ENCODE measurements around the gene PPP6R2.
"Not testable (repeated sequence)": the region's sequence is repeated elsewhere in the genome, so short reads cannot be mapped to it uniquely, and the experiment has no call there.

The PPP6R2 gene

GRCh38 chr22:50363166-50363802 is 20.2 kb downstream of the PPP6R2 start:
- no peak overlapping the region for H3K4me3 ChIP-seq (ENCODE audit: low read length)
- DNase-seq (ENCODE audit: low read depth) = no peak
- TF ChIP-seq, protein P1, sequence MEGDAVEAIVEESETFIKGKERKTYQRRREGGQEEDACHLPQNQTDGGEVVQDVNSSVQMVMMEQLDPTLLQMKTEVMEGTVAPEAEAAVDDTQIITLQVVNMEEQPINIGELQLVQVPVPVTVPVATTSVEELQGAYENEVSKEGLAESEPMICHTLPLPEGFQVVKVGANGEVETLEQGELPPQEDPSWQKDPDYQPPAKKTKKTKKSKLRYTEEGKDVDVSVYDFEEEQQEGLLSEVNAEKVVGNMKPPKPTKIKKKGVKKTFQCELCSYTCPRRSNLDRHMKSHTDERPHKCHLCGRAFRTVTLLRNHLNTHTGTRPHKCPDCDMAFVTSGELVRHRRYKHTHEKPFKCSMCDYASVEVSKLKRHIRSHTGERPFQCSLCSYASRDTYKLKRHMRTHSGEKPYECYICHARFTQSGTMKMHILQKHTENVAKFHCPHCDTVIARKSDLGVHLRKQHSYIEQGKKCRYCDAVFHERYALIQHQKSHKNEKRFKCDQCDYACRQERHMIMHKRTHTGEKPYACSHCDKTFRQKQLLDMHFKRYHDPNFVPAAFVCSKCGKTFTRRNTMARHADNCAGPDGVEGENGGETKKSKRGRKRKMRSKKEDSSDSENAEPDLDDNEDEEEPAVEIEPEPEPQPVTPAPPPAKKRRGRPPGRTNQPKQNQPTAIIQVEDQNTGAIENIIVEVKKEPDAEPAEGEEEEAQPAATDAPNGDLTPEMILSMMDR (conservative IDR thresholded peaks at IDR 0.05; ENCODE audit: low read depth, low read length) = no peak

DNA sequence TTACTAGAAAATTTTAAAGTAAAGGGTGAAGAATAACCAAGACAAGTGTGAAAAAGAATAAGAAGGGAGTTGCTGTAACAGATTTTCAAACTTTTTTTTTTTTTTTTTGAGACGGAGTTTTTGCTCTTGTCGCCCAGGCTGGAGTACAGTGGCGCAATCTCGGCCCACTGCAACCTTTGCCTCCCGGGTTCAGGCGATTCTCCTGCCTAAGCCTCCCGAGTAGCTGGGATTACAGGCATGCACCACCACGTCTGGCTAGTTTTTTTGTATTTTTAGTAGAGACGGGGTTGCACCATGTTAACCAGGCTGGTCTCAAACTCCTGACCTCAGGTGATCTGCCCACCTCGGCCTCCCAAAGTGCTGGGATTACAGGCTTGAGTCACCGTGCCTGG is 20.7 kb downstream of the PPP6R2 start:
- not testable (repeated sequence) for DNase-seq (ENCODE audit: low read depth)

GRCh38 chr22:50367778-50368500 is 24.8 kb downstream of the PPP6R2 start:
- no peak for DNase-seq (ENCODE audit: low read depth)
- TF ChIP-seq, protein P1 (conservative IDR thresholded peaks at IDR 0.05; ENCODE audit: low read depth, low read length) = no peak
- H3K4me3 ChIP-seq (ENCODE audit: low read length) = no peak overlapping the region

More for the DNA sequence above, 20.7 kb downstream of the PPP6R2 start:
- H3K4me3 ChIP-seq (ENCODE audit: low read length) = not testable (repeated sequence)

DNA sequence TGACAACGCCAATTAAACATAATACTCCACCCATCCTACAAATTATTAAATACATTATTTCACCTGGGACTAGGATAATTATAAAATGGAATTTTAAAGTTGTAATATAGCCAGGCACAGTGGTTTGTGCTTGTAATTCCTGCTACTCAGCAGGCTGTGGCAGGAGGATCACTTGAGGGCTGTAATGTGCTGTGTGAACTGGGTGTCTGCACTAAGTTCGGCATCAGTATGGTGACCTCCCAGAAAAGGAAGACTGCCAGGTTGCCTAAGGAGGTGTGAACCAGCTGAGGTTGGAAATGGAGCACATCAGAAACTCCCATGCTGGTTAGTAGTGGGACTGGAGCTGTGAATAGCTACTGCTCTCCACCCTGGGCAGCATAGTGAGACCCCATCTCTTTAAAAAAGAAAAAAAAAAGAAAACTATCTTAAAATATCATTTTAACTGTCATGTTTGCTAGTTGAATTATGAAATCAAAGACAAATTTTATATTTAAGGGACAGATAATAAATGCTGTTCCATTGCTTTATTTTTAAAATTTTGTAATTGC is 28.0 kb downstream of the PPP6R2 start:
- DNase-seq (ENCODE audit: low read depth) = no peak
- TF ChIP-seq, protein P1 (conservative IDR thresholded peaks at IDR 0.05; ENCODE audit: low read depth, low read length) = no peak
- no peak overlapping the region for H3K4me3 ChIP-seq (ENCODE audit: low read length)

- H3K4me3 ChIP-seq (ENCODE audit: low read length) = no peak overlapping the region
- TF ChIP-seq, protein P1 (conservative IDR thresholded peaks at IDR 0.05; ENCODE audit: low read depth, low read length) = no peak
- DNase-seq (ENCODE audit: low read depth) = no peak
These were observed 33.0 kb downstream of the PPP6R2 start for GRCh38 chr22:50376085-50376651.

DNA sequence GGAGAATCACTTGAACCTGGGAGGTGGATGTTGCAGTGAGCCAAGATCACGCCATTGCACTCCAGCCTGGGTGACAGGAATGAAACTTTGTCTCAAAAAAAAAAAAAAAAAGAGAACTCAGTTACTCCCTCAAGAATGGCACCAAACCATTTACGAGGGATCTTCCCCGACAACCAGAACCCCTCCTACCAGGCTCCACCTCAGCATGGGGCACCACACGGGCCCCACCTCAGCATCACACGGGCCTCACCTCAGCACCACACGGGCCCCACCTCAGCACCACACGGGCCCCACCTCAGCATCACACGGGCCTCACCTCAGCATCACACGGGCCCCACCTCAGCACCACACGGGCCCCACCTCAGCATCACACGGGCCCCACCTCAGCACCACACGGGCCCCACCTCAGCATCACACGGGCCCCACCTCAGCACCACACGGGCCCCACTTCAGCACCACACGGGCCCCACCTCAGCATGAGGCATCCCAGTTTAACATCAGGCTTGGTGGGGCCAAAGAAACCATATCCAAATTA is 38.0 kb downstream of the PPP6R2 start:
- H3K4me3 ChIP-seq (ENCODE audit: low read length); DNase-seq (ENCODE audit: low read depth): not testable (repeated sequence)

GRCh38 chr22:50396751-50397370 is 53.7 kb downstream of the PPP6R2 start:
- DNase-seq (ENCODE audit: low read depth) = no peak
- H3K4me3 ChIP-seq (ENCODE audit: low read length) = no peak overlapping the region
- TF ChIP-seq, protein P1 (conservative IDR thresholded peaks at IDR 0.05; ENCODE audit: low read depth, low read length) = no peak

GRCh38 chr22:50397371-50398060 is 54.4 kb downstream of the PPP6R2 start:
- H3K4me3 ChIP-seq (ENCODE audit: low read length); DNase-seq (ENCODE audit: low read depth): not testable (repeated sequence)
